Measurements from ENCODE around the gene MRPS10. TPM values are rescaled to one million over a fixed set of nuclear protein-coding genes. Genes with fewer than 3 reads are reported as not detected.

Gene MRPS10
- 33.6 to 36.2 TPM (median 34.1 TPM) in 5 replicates for total RNA-seq (2022; extraction: Qiagen RNA extraction)

DNA sequence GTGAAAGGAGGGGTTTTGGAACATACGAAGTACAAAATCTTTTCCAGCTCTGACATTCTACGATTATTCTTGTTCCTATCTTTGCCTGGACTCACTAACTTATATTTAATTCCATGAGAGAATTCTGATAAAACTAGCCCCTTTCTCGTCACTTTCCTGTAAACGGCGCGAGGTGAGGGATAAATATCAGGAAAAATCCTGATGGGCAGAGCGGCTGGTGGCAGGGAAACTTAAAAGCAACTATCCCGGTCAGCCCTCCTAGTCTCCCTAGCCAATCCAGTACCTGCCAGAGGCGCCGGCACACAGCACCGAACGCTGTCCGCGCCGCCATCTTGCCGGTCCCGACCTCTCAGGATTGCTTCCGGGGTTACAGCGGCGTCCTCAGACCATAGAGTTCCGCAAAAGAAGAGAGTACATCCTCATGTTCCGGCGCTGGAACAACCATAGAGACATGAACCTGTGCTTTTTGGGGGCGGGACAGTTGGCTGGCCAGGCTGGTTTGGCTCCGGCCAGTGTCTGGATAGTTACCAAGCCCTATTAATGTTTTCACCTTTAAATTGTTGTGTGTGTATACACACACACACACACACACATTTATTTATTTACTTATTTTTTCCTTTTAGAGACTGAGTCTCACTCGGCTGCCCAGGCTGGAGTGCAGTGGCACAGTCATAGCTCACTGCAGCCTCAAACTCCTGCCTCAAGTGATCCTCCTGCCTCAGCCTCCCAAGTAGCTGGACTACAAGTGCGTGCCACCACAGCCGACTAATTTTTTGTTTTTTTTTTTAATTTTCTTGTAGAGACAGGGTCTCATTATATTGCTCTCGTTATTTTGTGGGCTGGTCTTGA is at the start of gene MRPS10:
Gene MRPS10, minus strand, starts transcription at position 343 of the 849 bp plus-strand sequence. Its CDS starts 12 bp downstream, at position 331.

DNA sequence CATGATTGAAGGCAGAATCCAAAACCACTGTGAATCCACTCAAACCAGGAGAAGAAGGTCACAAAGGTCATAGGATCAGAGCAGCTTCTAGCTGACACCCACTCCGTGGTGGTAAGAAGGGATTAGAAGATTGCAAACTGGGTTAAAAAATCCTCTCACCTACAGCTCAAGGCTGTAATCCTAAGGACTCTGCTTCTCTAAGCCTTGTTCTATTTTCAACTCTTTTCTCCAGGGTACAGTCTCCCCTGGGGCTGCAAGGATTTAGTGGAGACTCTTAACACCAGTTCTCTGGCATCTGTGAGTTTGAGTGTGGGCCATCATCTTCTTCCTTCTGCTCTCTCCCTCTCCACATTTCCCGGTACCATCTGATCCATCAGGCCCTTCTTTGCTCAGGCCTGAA is 44.6 kb downstream of the MRPS10 start, which contains the start of gene GUCA1A:
Gene GUCA1A, plus strand, starts transcription at position 264 of the 400 bp plus-strand sequence. CDS start 250 bp downstream, outside the sequence.

Other genes starting within 250 kb of the MRPS10 start
- 12.6 to 14.6 TPM (median 13.6 TPM) in 5 replicates for gene TAF8, start 167.3 kb downstream of the MRPS10 start, total RNA-seq (2022; extraction: Qiagen RNA extraction)
- gene C6orf132, start 75.2 kb downstream of the MRPS10 start, total RNA-seq (2022; extraction: Qiagen RNA extraction) = 1.9 to 3.0 TPM (median 2.5 TPM) in 5 replicates
- not detected in 5 replicates for gene GUCA1A, start 44.5 kb downstream of the MRPS10 start, total RNA-seq (2022; extraction: Qiagen RNA extraction)
- gene GUCA1B, start 22.9 kb downstream of the MRPS10 start, total RNA-seq (2022; extraction: Qiagen RNA extraction) = 0.36 to 0.85 TPM (median 0.40 TPM) in 5 replicates
- 5.2 to 7.9 TPM (median 7.5 TPM) in 5 replicates for gene TRERF1, start 234.1 kb upstream of the MRPS10 start, total RNA-seq (2022; extraction: Qiagen RNA extraction)